Stromal cell of bone marrow (primary cell): ENCODE data around the gene TNPO1.

ENCODE experiments used
- DNase-seq: peaks from one replicate; pipeline ENCODE4 v3.0.0-alpha.2; 2012; ENCODE audit warnings: low read depth

Gene TNPO1

DNA sequence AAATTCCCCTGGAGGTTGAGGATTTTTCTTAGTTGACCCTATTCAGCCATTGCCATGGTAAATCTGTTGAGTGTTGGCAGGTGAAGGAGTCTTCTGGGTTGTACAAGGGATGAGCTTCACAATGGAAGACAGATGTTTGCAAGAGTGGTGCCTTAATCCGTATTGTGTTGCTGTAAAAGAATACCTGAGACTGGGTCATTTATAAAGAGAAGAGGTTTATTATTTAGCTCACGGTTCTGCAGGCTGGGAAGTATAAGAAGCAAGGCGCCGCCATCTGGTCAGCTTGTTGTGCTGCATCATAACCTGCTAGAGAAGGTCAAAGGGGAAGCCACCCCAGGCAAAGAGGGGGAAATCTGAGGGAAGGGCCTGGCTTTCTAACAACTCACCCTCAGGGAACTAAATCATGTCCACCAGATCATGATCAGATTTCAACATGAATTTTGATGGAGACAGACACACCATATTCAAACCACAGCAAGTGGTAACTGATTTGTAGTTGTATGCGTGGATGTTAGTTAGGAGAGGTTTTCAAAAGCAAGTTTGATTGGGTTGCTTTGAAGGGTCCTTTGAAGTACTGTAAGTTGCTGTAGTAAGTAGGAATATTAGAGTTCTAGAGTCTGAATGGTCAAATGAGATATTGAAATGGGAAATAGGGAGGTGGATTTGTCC lies 2.5 kb downstream of the TNPO1 start:
- DNase-seq = peak; percentile 49

DNA sequence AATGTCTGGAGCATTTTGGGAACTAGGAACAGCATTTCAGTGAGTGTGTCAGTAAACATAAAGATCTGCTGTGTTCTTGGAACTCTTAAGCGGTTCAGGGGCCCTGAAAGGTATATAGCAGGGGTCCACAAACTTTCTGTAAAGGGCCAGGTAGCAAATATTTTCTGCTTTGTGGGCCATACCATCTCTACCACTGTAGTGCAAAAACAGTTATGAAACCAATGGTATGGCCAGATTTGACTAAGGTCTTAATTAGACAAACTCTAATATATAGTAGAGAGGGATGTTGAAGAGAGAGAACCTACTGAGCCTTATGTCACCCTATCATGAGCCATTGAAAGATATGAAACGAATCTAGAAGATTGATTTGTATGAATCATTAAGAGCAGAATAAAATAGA lies 5.3 kb downstream of the TNPO1 start:
- DNase-seq = no peak

DNA sequence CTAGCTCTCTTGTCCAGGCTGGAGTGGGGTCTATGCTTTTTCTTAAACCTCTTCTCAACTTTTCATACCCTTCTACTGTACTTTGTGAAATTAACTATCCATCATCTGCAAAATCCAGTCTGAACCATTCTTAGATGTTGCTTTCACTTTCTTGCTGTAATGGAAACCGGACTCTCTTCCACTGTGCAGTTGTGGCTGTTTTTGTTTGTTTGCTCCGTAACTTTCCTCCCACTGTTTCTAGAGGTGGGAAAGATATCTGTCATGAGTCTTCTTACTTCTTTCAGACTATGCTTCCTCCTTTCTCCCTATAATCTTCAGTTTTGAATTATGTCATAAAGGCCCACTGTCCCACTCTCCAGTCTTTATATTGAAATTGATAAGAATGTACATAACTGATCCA lies 6.5 kb downstream of the TNPO1 start:
- DNase-seq = no peak

DNA sequence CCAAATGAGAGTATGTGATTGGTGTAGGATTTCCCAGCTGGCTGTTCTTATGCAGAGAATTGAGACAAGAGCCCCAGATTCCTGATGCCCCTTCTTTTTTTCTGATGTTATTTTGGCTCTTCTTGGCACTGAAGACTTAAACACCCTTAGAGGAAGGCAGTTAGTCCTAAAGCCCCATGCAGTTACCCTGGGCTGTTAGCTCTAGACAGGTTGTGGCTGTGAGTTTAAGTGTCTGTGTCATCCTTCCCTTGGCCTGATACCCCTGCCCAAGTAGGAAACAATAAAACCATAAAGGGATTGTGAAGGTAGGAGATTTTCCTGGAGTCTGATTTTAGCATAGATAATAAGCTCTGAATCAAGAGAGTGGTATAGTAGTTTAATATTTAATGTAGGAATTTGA lies 13.2 kb downstream of the TNPO1 start:
- DNase-seq = no peak

DNA sequence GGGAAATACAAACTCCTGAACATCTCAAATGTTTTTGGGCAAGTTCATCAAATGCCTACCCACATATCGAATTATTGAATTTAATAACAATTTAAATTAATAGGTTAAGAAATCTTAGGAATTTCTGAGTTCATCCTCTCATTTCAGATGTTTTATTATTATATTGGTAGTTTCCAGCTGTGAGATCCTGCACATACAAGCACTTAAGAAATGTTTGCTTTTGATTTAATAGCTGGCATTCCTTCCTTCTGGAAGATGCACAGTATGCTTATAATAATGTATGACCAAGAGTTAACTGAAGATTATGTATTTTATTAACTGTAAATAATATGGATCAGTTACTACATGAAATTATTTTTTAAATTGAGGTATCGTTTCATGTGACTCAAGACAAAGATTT lies 13.9 kb downstream of the TNPO1 start:
- no peak for DNase-seq

DNA sequence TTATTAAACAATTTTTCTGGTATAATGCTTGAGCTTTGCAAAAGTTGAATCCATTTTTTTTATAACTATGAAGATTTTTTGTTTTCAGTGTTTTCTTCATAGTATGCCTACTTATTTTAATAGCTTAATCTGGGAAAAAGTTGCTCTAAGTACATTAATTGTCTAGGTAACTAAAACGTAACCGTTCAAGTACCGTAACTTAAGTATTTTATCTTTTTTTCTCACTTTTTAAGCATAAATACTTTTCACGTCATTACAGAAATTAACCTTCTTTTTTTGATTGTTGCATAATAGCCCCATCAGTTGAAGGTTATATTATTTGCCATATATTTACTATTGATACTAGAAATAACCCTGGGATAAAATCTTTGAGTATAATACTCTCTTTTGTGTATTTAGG lies 15.2 kb downstream of the TNPO1 start:
- DNase-seq = no peak

DNA sequence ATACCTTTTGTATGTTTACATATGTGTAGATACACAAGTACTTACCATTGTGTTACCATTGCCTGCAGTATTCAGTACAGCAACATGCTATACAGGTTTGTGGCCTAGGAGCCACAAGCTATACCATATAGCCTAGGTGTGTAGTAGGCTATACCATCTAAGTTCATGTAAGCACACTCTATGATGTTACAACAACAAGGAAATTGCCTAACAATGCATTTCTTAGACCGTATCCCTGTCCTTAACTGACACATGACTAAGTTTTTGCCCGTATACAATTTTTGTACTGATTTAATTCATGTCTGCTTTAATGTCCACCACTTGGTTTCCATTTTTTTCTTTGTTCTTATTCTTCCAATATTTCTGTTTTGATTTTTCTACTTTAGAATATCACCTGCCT lies 18.5 kb downstream of the TNPO1 start:
- no peak for DNase-seq

DNA sequence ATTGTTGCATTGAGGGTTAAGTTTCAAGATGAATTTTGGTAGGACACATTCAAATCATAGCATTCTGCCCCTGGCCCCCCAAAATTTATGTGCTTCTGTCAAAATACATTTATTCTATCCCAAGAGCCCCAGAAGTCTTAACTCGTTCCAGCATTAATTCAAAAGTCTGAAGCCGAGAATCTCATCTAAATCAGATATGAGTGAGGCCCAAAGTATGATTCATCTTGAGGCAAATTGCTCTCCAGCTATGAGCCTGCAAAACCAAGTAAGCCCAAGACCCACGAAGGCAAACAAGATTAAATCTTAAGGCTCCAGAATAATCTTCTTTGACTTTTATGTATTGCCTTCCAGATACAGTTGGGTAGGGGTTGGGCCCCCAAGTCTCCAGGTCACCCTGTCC lies 19.2 kb downstream of the TNPO1 start:
- no peak for DNase-seq

DNA sequence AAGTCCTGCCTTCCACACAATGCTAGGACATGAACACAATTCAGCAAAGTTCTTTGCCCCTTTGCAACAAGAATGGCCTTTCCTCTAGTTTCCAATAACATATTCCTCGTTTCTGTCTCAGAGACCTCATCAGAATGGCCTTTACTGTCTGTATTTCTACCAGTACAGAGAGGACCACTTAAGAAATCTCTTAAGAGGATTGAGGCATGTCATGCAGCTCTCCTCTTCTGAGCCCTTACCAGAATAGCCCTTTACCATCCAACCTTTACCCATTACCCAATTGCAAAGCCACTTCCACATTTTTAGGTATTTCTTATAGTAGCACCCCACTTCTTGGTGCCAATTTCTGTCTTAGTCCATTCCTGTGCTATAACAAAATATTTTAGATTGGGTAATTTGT lies 20.3 kb downstream of the TNPO1 start:
- DNase-seq = no peak

DNA sequence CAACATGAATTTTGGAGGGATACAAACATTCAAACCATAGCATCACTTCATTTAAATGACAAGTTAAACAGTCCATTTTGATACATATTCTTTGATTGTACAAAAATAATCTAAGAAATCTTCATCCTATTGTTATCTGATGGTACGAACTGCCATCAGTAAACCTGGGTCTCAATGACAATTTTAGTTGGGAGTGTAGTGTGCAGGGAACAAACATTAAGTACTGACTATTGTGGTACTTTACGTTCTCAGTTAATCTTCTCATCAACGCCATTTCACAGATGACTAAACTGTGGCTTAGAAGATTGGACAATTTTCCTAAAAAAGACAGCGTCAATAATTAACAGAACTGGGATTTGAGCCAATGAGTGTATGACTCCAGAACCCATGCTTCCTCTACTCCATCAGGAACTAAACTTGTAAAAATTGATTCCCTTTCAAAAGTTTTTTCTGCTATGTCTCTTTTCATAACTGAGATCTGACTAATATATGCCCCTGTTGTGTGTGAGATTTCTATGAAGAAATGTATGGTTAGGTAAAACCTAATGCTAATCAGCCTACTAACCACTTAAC lies 21.1 kb downstream of the TNPO1 start:
- no peak for DNase-seq

DNA sequence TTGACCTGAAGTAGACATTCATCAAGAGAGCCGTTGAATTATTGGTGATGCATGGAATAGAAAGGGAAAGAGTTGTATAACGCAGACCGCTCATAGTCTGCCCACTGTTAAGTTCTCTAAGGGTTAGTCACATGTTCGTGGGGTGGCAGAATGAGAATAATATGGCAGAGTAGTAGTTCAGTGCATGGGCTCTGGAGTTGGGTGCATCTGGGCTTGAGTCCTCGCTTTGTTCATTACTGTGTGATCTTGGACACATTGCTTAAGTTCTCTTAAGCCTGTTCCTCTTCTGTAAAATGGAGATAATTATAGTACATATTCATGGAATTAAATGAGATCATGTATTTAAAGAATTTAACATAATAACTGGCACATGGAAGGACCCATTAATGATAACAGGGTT lies 23.6 kb downstream of the TNPO1 start:
- DNase-seq = no peak

DNA sequence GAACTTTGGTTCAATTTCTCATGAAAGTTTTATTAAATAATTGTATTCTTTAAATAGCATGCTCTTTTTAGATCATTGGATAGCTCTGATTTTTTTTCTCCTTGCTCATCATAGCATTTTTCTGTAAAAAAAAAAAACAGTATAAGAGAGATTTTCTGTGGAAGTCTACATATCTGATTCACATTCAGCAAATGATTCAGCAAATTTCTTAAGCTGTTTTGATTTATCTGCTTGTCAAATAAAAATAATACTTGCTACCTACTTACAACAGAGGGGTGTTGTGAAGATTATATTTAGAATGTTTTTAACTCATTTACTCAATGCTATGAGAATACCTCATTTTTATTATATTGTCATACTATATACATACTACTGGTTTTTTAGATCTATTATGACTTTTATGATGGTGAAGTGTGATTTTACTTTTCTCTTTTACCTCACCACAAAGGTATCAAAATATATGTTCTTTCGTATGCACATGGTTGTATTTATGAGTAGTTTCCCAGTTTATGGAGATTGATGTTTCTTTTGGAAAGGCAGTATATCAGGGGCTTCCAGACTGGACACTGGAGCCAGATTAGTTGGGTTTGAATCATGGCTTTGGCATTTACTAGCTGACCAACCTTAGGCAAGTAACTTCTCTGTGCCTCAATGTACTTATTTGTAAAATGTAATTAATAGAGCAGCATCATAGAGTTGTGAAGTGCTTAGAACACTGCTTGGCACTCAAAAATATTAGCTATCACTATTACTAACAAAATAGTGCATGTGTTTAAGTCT lies 25.5 kb downstream of the TNPO1 start:
- DNase-seq = no peak

DNA sequence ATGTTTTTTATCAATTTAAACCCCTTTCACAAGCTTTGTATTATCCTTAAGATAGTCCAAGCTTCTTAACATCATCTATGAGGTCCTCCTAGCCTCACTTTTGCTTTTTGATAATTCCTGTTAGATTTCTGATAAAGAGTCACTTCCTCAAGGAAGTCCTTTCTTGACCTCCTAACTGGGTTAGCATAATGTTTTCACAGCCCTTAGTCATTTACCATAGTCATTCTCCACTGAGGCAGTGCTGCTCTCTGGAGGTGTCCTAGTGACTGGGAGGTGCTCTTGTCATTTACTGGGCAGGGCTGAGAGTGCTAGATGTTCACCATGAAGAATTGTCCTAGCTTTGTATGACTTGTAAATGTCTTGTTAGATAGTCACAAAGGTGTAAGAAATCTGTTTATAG lies 26.4 kb downstream of the TNPO1 start:
- DNase-seq = no peak

DNA sequence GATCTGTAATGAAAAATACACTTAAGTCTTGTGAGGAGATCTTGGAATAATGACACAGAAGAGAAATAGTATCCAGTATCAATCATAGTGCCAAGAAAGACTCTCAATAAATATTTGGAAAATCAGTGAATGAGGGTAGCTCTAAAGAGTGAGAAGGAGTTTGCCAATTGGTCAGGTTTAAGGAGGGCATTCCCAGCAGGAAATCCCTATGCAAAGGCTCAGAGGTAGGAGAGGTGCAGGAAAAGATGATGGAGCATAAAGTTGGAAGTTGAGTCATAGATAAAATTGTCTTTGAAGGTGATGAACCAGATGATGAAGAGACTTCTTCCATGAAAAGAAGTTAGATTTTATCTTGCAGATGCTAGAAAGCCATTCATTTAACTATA lies 27.8 kb downstream of the TNPO1 start:
- no peak for DNase-seq

DNA sequence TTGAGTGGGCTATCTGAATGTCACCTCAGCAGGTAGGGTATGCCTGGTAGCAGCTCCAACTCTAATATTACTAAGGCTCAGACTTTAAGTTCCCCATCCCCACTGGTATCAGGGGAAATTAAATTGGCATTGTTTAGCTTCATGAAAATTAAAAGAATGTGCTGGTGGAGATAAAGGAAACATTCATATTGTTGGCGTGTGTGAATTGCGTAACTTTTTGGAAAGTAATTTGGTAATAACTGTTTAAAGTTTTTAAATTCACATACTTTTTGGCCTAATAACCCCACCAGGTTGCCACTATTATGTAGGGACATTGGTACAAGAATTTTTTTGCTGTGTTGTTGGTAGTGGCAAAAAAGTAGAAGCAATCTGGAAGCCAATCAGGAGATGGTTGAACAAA lies 29.4 kb downstream of the TNPO1 start:
- DNase-seq = no peak

DNA sequence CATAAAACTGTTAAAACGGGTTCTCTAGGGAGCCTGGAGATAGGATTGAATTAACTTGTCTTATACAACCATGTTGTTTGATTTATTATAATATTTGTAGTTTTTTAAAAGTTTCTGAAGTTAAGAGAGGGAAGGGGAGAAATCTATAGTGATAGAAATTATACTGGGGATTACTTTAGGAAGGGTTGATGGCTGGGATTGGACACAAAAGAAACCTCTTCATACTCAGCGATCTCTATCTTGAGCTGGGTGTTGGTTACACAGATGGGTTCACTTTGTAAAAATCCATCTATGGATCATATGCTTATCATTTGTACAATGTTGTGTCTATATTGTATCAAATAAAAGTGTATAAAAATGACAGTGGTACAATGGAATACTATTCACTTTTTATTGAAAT lies 30.0 kb downstream of the TNPO1 start:
- no peak for DNase-seq

DNA sequence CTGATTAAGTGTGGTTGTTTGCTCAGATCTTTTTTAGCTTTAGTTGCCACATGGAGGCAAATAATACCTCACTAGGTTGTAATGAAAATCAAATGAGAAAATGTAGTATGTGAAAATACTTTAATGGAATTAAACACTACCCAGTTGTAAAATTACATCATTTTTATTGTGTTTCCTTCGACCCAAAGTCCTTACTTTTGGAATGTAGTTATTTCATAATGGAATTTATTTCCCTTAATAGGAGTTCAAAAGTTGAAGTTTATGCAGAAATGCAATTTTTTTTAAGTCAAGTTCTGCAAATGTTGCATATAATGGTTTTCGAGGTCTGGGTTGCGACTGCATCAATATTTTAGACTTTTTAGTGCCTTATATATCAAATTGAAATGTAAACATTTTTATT lies 31.0 kb downstream of the TNPO1 start:
- no peak for DNase-seq

DNA sequence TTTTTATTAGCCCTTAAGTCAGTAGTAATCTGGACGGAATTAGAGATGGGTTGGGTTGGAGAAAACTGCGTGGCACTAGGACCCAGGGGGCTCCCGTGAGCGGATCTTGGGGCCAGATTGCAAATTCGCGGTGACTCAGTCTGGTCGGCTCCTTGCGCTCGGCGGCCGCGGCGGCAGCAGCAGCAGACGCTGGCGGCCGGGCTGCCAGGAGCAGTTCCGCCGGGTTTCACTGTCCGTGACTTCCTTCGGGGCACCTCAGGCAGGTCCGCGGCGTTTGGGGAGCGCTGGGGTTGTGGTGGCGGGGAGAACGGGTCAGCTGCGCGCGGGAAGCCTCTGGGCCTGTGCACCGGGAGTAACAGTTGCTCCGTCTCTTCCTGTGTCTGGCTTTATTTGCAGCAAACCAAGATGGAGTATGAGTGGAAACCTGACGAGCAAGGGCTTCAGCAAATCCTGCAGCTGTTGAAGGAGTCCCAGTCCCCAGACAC lies 31.6 kb downstream of the TNPO1 start:
- peak; percentile 88 for DNase-seq

DNA sequence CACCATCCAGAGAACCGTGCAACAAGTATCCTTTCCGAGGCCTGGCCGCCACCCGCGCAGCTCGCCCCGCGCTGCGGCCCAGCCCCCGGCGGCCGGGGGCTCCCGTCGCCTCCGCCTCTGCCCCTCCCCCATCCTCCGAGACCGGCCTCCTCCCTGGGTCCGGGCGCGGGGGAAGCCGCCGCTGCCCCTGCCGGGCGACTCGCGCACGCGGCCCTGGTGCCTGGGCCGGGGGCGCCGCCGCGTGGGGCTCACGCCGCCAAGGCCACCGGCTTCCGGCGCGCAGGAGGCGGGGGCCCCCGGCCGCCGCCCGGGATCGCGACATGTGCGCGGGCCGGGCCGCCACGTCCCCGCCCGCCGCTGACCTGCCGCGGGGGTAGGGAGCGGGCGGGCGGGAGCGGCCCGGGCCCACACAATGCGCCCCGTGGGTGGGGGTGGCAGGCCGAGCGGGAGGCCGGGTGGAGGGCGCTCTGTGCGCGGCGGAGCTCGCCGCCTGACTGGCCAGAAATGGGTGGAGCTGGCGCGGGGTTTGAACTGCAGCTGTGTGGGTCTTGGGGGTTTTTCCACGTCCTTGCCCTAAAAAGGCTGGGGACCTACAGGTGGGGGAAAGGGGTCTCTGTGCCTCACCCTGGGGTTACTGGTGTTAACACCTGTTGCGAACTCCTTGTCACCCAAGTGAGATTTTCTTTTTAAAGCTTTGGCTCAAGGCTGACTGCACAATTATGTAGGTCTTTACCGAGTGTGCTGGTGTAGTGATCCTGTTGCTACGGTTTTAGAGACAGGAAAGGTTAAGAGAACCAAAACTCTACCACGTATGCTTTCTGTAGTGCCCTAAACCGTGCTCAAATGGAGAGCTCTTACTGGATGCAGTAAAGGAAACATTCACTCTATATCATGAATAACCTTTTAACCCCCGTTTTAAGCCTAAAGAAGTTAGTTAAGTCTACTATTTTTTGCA lies 32.3 kb downstream of the TNPO1 start:
- DNase-seq = no peak

DNA sequence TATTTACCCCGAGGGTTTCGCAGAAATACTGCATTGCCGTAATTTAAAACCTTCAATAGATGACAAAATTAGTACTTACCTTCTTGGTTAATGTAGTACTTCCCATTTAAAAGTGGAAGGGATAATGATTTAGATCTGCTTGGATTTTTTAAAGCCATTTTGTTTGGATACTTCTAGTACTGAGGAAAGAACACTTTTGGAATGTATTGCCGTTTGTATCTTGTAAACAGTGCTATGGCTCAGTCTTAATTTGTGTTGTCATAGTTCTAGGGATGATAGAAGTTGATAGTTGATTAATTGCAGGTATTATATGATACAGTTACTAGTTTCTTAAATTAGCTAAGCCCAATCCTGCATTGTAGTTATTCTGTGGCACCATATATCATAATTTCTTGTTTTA lies 33.1 kb downstream of the TNPO1 start:
- no peak for DNase-seq

DNA sequence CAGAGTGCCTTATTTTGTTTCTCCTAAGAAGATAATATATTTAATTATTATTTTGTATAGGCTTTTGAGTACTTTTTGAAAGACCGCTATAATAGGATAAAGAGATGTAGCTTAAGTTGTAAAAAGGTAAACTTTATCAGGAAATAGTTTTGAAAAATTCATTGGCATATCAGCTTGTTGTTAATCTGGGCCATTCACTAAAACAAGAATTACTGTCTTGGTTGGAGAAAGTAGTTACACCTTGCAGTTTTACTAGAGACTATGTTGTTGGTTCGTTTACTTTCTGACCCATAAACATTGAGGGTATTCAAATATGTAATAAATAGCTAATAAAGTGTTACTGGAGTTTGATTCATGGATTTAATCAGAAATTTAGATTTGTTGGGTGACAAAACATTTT lies 33.7 kb downstream of the TNPO1 start:
- DNase-seq = no peak

DNA sequence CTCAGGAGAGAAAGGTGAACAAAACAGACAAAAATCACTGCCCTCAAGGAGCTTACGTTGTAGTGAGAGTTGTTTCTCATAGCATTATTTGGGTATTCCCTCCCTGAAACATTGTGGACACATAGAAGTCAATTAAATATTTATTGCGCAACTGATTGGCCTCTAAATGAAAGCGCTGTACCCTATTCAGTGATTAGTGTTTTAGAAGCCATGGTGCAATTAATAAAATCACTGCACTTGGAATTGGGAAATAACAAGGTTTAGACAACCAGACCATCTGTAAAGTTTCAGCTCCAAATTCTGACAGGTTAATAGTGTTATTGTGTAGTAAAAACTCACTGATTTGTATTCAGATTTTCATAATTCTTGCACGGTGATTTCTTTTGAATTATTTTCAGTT lies 35.9 kb downstream of the TNPO1 start:
- DNase-seq = no peak
